HEK293T (cell line): Measurements from ENCODE around the gene WNT5B.

Experiments used
- CTCF ChIA-PET: fragments of 350-600 bp; formaldehyde crosslinking; extraction: SDS; loops from one replicate; lab custom pipeline; 2021; ENCODE audit warnings: antibody characterized with exemption, inconsistent platforms; lab: Yijun Ruan, JAX
- POLR2A ChIA-PET: fragments of 350-600 bp; formaldehyde crosslinking; extraction: SDS; loops from one replicate; lab custom pipeline; 2020; ENCODE audit warnings: antibody characterized with exemption, inconsistent platforms; lab: Yijun Ruan, JAX
- DNase-seq: peaks from one replicate; pipeline ENCODE4 v3.0.0; 2012; ENCODE audit warnings: mixed read lengths; ENCODE audit errors: extremely low spot score
- ARNT ChIP-seq: fragments of 450-650 bp; IDR thresholded peaks from 2 replicates; pipeline ENCODE4 v1.6.1; 2017; ENCODE audit warnings: mild to moderate bottlenecking
- CTBP1 ChIP-seq: fragments of 450-650 bp; IDR thresholded peaks from 2 replicates; pipeline ENCODE4 v1.6.1; 2016; ENCODE audit warnings: borderline replicate concordance
- ELF4 ChIP-seq: fragments of 450-650 bp; IDR thresholded peaks from 2 replicates; pipeline ENCODE4 v1.6.1; 2017; ENCODE audit warnings: antibody characterized with exemption
- FOXA1 ChIP-seq: fragments of 450-650 bp; IDR thresholded peaks from 2 replicates; pipeline ENCODE4 v1.6.1; 2016; ENCODE audit warnings: mild to moderate bottlenecking
- FOXK2 ChIP-seq: fragments of 450-650 bp; IDR thresholded peaks from 2 replicates; pipeline ENCODE4 v1.6.1; 2016; ENCODE audit warnings: mild to moderate bottlenecking
- FOXM1 ChIP-seq: fragments of 450-650 bp; IDR thresholded peaks from 2 replicates; pipeline ENCODE4 v1.6.1; 2017; ENCODE audit warnings: mild to moderate bottlenecking, borderline replicate concordance
- HDGF ChIP-seq: fragments of 450-650 bp; IDR thresholded peaks from 2 replicates; pipeline ENCODE4 v1.6.1; 2017; ENCODE audit warnings: antibody characterized with exemption, borderline replicate concordance
- L3MBTL2 ChIP-seq: fragments of 450-650 bp; conservative IDR thresholded peaks from 2 replicates; pipeline ENCODE4 v1.6.1; 2016; ENCODE audit warnings: mild to moderate bottlenecking
- LEF1 ChIP-seq: fragments of 450-650 bp; IDR thresholded peaks from 2 replicates; pipeline ENCODE4 v1.6.1; 2017; ENCODE audit warnings: mild to moderate bottlenecking, borderline replicate concordance
- NFRKB ChIP-seq: fragments of 450-650 bp; IDR thresholded peaks from 2 replicates; pipeline ENCODE4 v1.6.1; 2016; ENCODE audit warnings: mild to moderate bottlenecking, moderate library complexity
- SP1 ChIP-seq: fragments of 450-650 bp; IDR thresholded peaks from 2 replicates; pipeline ENCODE4 v1.6.1; 2017
- SUZ12 ChIP-seq: fragments of 450-650 bp; IDR thresholded peaks from 2 replicates; pipeline ENCODE4 v1.6.1; 2016; ENCODE audit warnings: mild to moderate bottlenecking
- TARDBP ChIP-seq: fragments of 450-650 bp; IDR thresholded peaks from 2 replicates; pipeline ENCODE4 v1.6.1; 2016
- ZNF384 ChIP-seq: fragments of 450-650 bp; IDR thresholded peaks from 2 replicates; pipeline ENCODE4 v1.6.1; 2016
- TF ChIP-seq, protein P1 (sequence below): fragments of 450-650 bp; IDR thresholded peaks from 2 replicates; pipeline ENCODE4 v1.6.1; 2016

Gene WNT5B

DNA sequence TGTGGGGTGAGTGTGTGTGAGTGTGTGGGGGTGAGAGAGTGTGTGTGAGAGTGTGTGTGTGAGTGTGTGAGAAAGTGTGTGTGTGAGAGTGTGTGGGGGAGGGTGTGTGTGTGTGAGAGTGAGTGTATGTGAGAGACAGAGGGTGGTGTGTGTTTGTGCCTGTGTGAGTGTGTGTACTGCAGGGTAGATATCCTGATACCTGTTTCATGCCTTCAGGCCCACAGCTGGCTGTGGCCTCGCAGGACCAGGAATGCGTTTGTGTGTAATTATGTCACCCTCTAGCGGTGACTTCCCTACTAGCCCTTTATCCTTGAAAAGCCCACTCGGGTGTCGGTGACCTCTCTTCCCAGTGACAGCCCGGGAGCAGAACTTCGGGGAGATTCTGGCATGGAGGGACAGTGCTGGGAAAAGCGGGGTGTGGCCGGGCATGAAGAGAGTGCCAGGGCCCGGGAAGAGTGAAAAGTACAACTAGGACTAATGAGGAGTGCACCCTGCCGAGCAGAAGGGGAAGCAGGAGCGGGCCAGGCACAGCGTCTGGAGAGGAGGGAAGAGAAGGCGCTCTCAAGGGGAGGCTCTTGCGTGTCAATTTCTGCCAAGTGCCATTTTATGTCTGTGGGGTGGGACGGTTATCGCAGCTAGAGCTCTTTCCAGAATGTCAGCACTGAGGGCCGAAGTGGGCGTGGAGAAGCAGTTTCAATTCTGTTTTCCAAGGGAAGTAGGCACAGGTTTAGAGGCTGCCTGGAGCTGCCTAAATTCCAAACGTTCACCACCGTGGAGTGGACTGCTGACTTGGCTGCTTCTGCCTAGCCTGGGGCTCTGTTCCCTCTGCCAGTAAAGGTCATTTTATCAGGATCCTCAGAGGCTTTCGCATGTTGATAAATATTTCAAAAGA lies 23.7 kb upstream of the WNT5B start:
- ChIA-PET CTCF (interaction anchor here (0.6 to 2.2 kb wide), 11 partner anchors 13 to 1035 kb away, joined by 3 to 24 read pairs (median 4); partner anchors contain the start of gene WNT5B), POLR2A (interaction anchor here (1.0 to 2.2 kb wide), 7 partner anchors 10 to 487 kb away, joined by 3 to 11 read pairs (median 7); partner anchors contain the start of genes FBXL14 and WNT5B)
- peak; percentile 79 for DNase-seq
- TF ChIP-seq CTBP1 (no peak; the same call in 1 of the 2 replicates), TARDBP (peak; percentile 73), ARNT (no peak), SP1 (no peak), HDGF (no peak), SUZ12 (no peak), LEF1 (no peak)
- TF ChIP-seq, protein P1, sequence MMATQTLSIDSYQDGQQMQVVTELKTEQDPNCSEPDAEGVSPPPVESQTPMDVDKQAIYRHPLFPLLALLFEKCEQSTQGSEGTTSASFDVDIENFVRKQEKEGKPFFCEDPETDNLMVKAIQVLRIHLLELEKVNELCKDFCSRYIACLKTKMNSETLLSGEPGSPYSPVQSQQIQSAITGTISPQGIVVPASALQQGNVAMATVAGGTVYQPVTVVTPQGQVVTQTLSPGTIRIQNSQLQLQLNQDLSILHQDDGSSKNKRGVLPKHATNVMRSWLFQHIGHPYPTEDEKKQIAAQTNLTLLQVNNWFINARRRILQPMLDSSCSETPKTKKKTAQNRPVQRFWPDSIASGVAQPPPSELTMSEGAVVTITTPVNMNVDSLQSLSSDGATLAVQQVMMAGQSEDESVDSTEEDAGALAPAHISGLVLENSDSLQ: no peak

DNA sequence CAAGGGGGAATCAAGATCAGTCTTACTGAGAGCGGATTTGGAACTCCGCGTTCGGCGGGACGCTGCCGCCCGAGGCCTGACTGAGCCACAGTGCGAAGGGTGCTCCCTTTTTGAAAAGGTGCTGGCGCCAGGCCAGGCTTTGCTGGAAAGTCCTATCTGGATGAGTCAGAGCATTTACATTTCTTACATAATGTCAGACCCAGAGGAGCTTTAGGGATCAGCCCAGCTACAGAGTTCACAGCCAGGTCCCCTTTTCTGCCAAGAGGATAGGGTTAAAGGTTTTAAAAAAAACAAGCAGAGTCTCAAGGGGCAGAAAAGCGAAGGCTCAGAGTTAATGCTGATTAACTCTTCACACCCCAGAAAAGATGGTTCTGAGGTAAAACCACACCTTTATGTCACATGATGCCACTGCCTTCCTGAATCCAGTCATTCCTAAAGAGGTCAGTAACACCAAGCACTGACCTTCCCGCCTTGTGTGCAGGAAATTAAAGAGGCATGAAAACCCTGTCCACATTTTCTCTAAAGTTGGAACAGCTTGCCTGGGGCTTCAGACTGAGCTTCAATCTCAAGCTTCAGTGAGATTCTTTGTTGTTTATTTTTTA lies 22.9 kb upstream of the WNT5B start:
- ChIA-PET POLR2A (interaction anchor here (0.9 to 2.2 kb wide), 8 partner anchors 10 to 488 kb away, joined by 3 to 11 read pairs (median 6); partner anchors contain the start of genes FBXL14 and WNT5B), CTCF (interaction anchor here (0.9 to 2.2 kb wide), 8 partner anchors 14 to 488 kb away, joined by 3 to 24 read pairs (median 4); partner anchors contain the start of gene WNT5B)
- TF ChIP-seq SUZ12 (no peak), ELF4 (no peak), L3MBTL2 (no peak)
- DNase-seq: peak; percentile 39

DNA sequence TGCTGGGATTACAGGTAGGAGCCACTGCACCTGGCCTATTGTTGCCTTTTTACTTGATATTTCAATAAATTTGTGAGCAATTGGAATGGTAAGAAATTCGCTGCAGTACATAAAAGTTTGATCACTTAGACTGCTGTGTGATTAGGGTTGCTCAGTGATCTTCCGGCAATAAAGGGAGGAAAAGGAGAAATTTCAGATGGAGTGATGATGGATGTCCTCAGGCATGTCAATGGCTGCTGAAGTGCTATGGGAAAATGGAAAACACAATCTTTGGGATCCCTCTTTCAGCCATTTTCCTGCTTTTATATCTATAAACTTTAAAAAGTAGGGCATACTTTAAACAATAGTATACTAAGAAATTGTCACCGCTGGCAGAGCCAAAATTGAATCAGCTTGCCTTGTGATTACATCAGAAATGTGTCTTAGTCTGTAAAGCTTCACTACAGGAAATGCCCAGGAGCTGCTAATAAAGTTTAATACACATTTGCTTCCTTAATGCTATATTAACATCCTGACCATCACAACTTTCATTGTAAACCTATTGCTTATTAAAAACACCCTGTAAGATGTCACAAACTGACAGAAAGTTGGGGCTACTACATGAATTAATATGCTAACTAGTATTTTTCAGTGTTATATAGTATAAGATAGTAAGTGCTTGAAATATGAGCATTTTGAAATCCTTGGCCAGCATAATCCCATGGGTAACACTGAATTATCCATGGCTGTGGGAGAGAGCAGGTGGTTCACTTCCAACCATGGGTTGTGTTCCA lies 20.9 kb upstream of the WNT5B start:
- POLR2A ChIA-PET: no interaction called here
- DNase-seq: no peak
- TF ChIP-seq LEF1 (no peak), FOXM1 (no peak), SP1 (no peak), CTBP1 (no peak), L3MBTL2 (no peak)
- CTCF ChIA-PET: interaction anchor here (1.3 kb wide), 1 partner anchor 22 kb away, joined by 3 read pairs; the partner anchor contains the start of gene WNT5B

DNA sequence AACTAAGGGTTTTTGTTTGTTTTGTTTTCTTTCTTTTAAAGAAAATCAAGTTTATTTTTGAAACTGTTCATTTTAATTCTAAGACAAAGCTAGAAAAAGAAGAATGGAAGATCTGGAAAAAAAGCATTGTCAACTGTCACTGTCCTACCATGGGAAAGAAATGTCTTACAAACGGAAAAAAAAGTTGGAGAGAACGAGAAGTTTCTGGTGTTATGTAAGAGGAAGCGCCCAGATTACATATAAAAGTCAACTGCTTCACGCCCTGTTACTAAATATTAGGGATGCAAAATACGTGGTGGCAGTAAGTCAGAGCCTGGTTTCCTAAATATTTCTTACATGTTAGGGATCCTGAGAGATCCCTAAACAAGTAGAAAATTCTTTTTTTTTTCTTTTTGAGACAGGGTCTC lies 20.3 kb upstream of the WNT5B start:
- TF ChIP-seq ARNT: no peak
- no peak for TF ChIP-seq HDGF
- TF ChIP-seq SP1: no peak
- no peak for TF ChIP-seq LEF1
- no peak for TF ChIP-seq TARDBP
- TF ChIP-seq CTBP1: no peak
- TF ChIP-seq NFRKB: no peak
- TF ChIP-seq FOXA1: no peak
- TF ChIP-seq SUZ12: no peak
- no peak for TF ChIP-seq FOXK2
- DNase-seq: no peak
- POLR2A ChIA-PET: no interaction called here
- CTCF ChIA-PET: interaction anchor here (1.3 kb wide), 1 partner anchor 21 kb away, joined by 3 read pairs; the partner anchor contains the start of gene WNT5B

DNA sequence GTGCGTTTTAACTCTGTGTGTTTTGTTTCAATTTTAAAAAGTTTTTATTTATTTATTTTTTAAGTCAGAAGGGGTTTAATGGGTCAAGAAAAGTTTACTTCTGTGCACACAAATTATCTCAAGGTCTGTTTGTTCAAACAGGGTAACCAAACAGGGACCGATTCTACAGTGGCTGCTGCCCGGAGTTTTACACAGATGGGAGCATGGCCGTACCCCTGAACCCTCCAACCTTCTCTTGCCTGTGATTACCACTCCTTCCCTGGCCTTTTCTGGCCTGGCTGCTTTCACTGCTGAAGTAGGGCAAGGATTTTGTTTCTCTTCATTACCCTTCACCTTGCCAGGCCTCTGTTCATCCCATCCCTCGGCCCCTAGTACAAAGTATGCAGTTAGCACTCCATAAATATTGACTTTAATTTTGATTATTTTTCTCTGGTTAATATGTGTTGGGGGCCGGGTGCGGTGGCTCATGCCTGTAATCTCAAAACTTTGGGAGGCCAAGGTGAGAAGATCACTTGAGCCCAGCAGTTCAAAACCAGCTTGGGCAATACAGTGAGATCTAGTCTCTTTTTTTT lies 18.9 kb upstream of the WNT5B start:
- no peak for DNase-seq
- CTCF ChIA-PET: no interaction called here
- POLR2A ChIA-PET: no interaction called here
- no peak for TF ChIP-seq NFRKB
- TF ChIP-seq ZNF384: no peak
- TF ChIP-seq, protein P1: no peak

DNA sequence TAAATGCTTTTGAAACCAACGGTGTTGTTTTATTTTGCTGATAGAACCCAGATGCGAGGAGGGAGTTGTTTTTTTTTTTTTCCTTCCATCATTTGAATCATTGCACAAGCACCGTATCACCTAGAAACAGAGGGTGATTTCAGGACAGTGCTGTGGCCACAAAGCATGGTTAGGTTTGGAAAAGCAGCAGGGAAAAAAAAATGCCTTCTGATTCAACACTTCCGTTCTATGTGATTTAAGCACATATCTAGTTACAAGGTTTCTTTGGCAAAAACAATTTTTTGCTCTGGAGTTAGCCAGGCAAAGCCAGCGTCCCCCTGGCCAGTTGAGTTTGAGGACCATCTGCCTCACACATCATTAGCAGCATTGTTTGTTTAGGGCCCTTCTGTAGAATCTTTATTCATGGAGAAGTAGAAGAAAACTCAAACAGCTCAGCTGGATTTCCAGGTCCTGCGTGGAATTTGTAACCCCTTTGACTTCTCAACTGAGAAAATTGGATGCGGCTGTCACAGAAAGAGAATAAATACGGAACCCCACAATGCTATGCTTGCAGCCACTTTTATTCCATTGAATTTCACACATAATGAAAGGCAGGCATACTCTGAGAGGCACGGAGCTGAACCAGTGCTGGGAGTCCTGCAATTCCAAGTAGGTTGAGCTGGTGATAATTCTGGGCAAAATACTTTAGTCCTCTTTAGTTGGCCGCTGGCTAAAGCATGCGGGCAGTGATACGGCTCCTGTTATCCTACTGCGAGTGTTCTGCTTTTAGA lies 17.0 kb upstream of the WNT5B start:
- DNase-seq: no peak
- ChIA-PET CTCF (interaction anchor here (0.6 to 1.9 kb wide), 2 partner anchors 19 to 494 kb away, joined by 3 to 7 read pairs; no protein-coding TSS in a partner anchor), POLR2A (interaction anchor here (0.9 kb wide), 1 partner anchor 36 kb away, joined by 4 read pairs; no protein-coding TSS in a partner anchor)
- TF ChIP-seq ZNF384: no peak
- no peak for TF ChIP-seq FOXM1
- TF ChIP-seq SP1: no peak
- TF ChIP-seq CTBP1: no peak
- TF ChIP-seq HDGF: no peak
- TF ChIP-seq, protein P1: no peak
- TF ChIP-seq TARDBP: no peak
